Left ventricle myocardium inferior (tissue), 1 donor: ENCODE measurements around the gene C1QTNF6. TPM values are rescaled to one million over a fixed set of nuclear protein-coding genes. Genes with fewer than 3 reads are reported as not detected.
"Not testable (repeated sequence)": the region's sequence is repeated elsewhere in the genome, so short reads cannot be mapped to it uniquely, and the experiment has no call there.

Experiments
- DNase-seq: peaks from one replicate; pipeline ENCODE4 v3.0.0-alpha.2; 2020
- H3K27ac ChIP-seq: fragments of 200-600 bp; replicated peaks from 2 replicates; pipeline ENCODE4 v1.8.0; 2021
- H3K27me3 ChIP-seq: fragments of 200-600 bp; 2 replicates; pipeline ENCODE4 v1.8.0; 2021; ENCODE audit warnings: low read depth
- H3K36me3 ChIP-seq: fragments of 200-600 bp; 2 replicates; pipeline ENCODE4 v1.8.0; 2021
- H3K4me1 ChIP-seq: fragments of 200-600 bp; 2 replicates; pipeline ENCODE4 v1.8.0; 2021
- H3K4me3 ChIP-seq: fragments of 200-600 bp; 2 replicates; pipeline ENCODE4 v1.8.0; 2021; ENCODE audit warnings: mild to moderate bottlenecking, moderate library complexity
- H3K9me3 ChIP-seq: fragments of 200-600 bp; replicated peaks from 2 replicates; pipeline ENCODE4 v1.8.0; 2021
- CTCF ChIP-seq: fragments of 200-600 bp; IDR thresholded peaks from 2 replicates; pipeline ENCODE4 v1.8.0; 2021; ENCODE audit warnings: antibody characterized with exemption, mild to moderate bottlenecking, borderline replicate concordance
- intact Hi-C: fragments of 100-400 bp; cut with micrococcal nuclease; formaldehyde crosslinking; loops from one replicate; pipeline ENCODE4 v1.11.0; 2022
- total RNA-seq: library from RNA; stranded (reverse); fragmentation: NEBNext Ultra II Directional; extraction: Animal tissue kit (Norgen Biotek cat#: 25700); gene quantifications from one replicate; pipeline ENCODE4 v1.2.1, GENCODE V29; 2021
- donor health status: DM: no; HTN: yes; CAD: no; lungs with severe emphysema.

Gene C1QTNF6
- total RNA-seq, 1 donor from 2014 or later: 1.3 TPM

- H3K9me3 ChIP-seq: no peaks in the 10 kb centered on the region
- no peak for TF ChIP-seq CTCF
- no peak overlapping the region for H3K4me3 ChIP-seq
- intact Hi-C loops: loop anchor here (5.0 kb wide), 1 partner anchor 40 kb away; no protein-coding TSS in a partner anchor
- peaks cover 20% of the 10 kb centered on the region for H3K4me1 ChIP-seq
- no peaks in the 10 kb centered on the region for H3K36me3 ChIP-seq
- no peak for DNase-seq
- peaks cover 9% of the 10 kb centered on the region for H3K27me3 ChIP-seq
- no peak overlapping the region for H3K27ac ChIP-seq
Observed at GRCh38 chr22:37202716-37203115, 14.7 kb upstream of the C1QTNF6 start.

GRCh38 chr22:37202001-37202555, 14.0 kb upstream of the C1QTNF6 start:
- no peaks in the 10 kb centered on the region for H3K36me3 ChIP-seq
- intact Hi-C loops: loop anchor here (5.0 kb wide), 1 partner anchor 40 kb away; no protein-coding TSS in a partner anchor
- peaks cover 3% of the 10 kb centered on the region for H3K27me3 ChIP-seq
- H3K4me1 ChIP-seq: peaks cover 26% of the 10 kb centered on the region
- no peak overlapping the region for H3K27ac ChIP-seq
- no peaks in the 10 kb centered on the region for H3K9me3 ChIP-seq
- no peak overlapping the region for H3K4me3 ChIP-seq
- no peak for DNase-seq
- no peak for TF ChIP-seq CTCF

- not testable (repeated sequence) for H3K27ac ChIP-seq, H3K36me3 ChIP-seq, DNase-seq, H3K9me3 ChIP-seq, H3K4me3 ChIP-seq, H3K27me3 ChIP-seq
- intact Hi-C loops: loop anchor here (5.0 kb wide), 1 partner anchor 39 kb away; no protein-coding TSS in a partner anchor
- peaks cover 32% of the 10 kb centered on the region for H3K4me1 ChIP-seq
Observed at GRCh38 chr22:37201443-37201820, 13.4 kb upstream of the C1QTNF6 start.

GRCh38 chr22:37199760-37200108, 11.7 kb upstream of the C1QTNF6 start:
- H3K36me3 ChIP-seq: no peaks in the 10 kb centered on the region
- peaks cover 44% of the 10 kb centered on the region for H3K4me1 ChIP-seq
- H3K4me3 ChIP-seq: peak overlapping the region; percentile 81
- no peaks in the 10 kb centered on the region for H3K9me3 ChIP-seq
- H3K27me3 ChIP-seq: no peaks in the 10 kb centered on the region
- peak; percentile 16 for TF ChIP-seq CTCF
- intact Hi-C loops: loop anchor here (5.0 kb wide), 1 partner anchor 37 kb away; no protein-coding TSS in a partner anchor
- no peak for DNase-seq
- H3K27ac ChIP-seq: peak overlapping the region; percentile 98

GRCh38 chr22:37199103-37199759, 11.2 kb upstream of the C1QTNF6 start:
- no peaks in the 10 kb centered on the region for H3K27me3 ChIP-seq
- H3K36me3 ChIP-seq: no peaks in the 10 kb centered on the region
- peak overlapping the region; percentile 98 for H3K27ac ChIP-seq
- H3K9me3 ChIP-seq: no peaks in the 10 kb centered on the region
- intact Hi-C loops: no loop called here
- peaks cover 44% of the 10 kb centered on the region for H3K4me1 ChIP-seq
- DNase-seq: peak; percentile 98
- peak overlapping the region; percentile 81 for H3K4me3 ChIP-seq
- peak; percentile 96 for TF ChIP-seq CTCF
